C4-2B (cell line): ENCODE results near the gene CRYBB1.

Experiments
- H3K27ac ChIP-seq: fragments of 450-650 bp; 2 replicates; pipeline ENCODE4 v1.5.1; 2017
- CTCF ChIP-seq: fragments of 450-650 bp; conservative IDR thresholded peaks from 2 replicates; pipeline ENCODE4 v1.5.1; 2017; ENCODE audit warnings: mild to moderate bottlenecking
- ZFX ChIP-seq: fragments of 450-650 bp; IDR thresholded peaks from 2 replicates; pipeline ENCODE4 v1.6.1; 2017

CRYBB1 gene

GRCh38 chr22:26632422-26633155, 14.8 kb upstream of the CRYBB1 start:
- no peak for TF ChIP-seq CTCF
- no peak for TF ChIP-seq ZFX
- no peak overlapping the region for H3K27ac ChIP-seq

GRCh38 chr22:26631282-26631681, 13.5 kb upstream of the CRYBB1 start:
- TF ChIP-seq CTCF (no peak), ZFX (no peak)
- H3K27ac ChIP-seq, result no peak overlapping the region

GRCh38 chr22:26629988-26630761, 12.3 kb upstream of the CRYBB1 start:
- TF ChIP-seq CTCF (no peak), ZFX (no peak)
- H3K27ac ChIP-seq, result no peak overlapping the region

GRCh38 chr22:26624803-26625202, 7.0 kb upstream of the CRYBB1 start:
- H3K27ac ChIP-seq, result no peak overlapping the region
- no peak for TF ChIP-seq ZFX
- no peak for TF ChIP-seq CTCF

- TF ChIP-seq ZFX, result no peak
- TF ChIP-seq CTCF, result no peak
Observed at GRCh38 chr22:26623984-26624383, 6.2 kb upstream of the CRYBB1 start.

GRCh38 chr22:26621663-26622062, 3.8 kb upstream of the CRYBB1 start, which contains the start of gene CRYBA4:
TSS of gene CRYBA4 (plus strand) at chr22:26621963. CDS start at chr22:26622597, 634 bp downstream.
- H3K27ac ChIP-seq, result no peak within 1 kb of the TSS
- TF ChIP-seq CTCF (no peak), ZFX (no peak)

More at GRCh38 chr22:26623984-26624383, 6.2 kb upstream of the CRYBB1 start:
- H3K27ac ChIP-seq, result no peak overlapping the region

- no peak overlapping the region for H3K27ac ChIP-seq
- TF ChIP-seq CTCF, result no peak
- TF ChIP-seq ZFX, result no peak
Observed at GRCh38 chr22:26620197-26620596, 2.4 kb upstream of the CRYBB1 start.
